Muscle of back (tissue), 13 donors: ENCODE results near the gene OR2A2. TPM values are rescaled to one million over a fixed set of nuclear protein-coding genes. Genes with fewer than 3 reads are reported as not detected.
"Not testable (repeated sequence)": the region's sequence is repeated elsewhere in the genome, so short reads cannot be mapped to it uniquely, and the experiment has no call there.

Source experiments
- DNase-seq, 3 donors: peaks; one replicate each; pipeline versions ENCODE4 v3.0.0 to v3.0.0-alpha.2; 2013
- long read RNA-seq, 9 donors: transcript quantifications; one replicate each; lab custom pipeline, GENCODE V29; 2026
- polyA plus RNA-seq, 10 donors: library from polyadenylated mRNA; unstranded; fragments of 120-200 nt; gene quantifications; one replicate each; pipeline ENCODE4 v1.2.1, GENCODE V29; 2013; ENCODE audit not compliant: insufficient read length in 10 of 10

Gene OR2A2
- not detected for polyA plus RNA-seq
- long read RNA-seq, donor 1: 0 reads
- long read RNA-seq, donor 2: 0 reads
- long read RNA-seq, donor 3: 0 reads
- long read RNA-seq, donor 4: 0 reads
- long read RNA-seq, donor 5: 0 reads
- long read RNA-seq, donor 6: 0 reads
- long read RNA-seq, donor 7: 0 reads
- long read RNA-seq, donor 8: 0 reads
- long read RNA-seq, donor 9: 0 reads

GRCh38 chr7:144109283-144109682, at the start of gene OR2A2:
Gene OR2A2 (plus strand): TSS chr7:144109583. CDS start chr7:144109583, 0 bp downstream.
- no peak for DNase-seq

- no peak for DNase-seq
These were observed 45.7 kb upstream of the OR2A2 start for GRCh38 chr7:144063710-144064109.

GRCh38 chr7:144069511-144069910, 39.9 kb upstream of the OR2A2 start, which contains the start of gene OR2A25:
Gene OR2A25 (plus strand): TSS chr7:144069811. CDS start chr7:144074220, 4,409 bp downstream.
- DNase-seq: no peak

GRCh38 chr7:144069953-144070352, 39.4 kb upstream of the OR2A2 start:
- no peak for DNase-seq

DNA sequence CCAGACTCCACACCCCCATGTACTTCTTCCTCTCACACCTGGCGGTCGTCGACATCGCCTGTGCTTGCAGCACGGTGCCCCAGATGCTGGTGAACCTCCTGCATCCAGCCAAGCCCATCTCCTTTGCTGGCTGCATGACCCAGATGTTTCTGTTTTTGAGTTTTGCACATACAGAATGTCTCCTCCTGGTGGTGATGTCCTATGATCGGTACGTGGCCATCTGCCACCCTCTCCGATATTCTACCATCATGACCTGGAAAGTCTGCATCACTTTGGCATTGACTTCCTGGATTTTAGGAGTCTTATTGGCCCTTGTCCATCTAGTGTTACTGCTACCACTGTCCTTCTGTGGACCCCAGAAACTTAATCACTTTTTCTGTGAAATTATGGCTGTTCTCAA, 35.0 kb upstream of the OR2A2 start:
- DNase-seq: no peak

DNA sequence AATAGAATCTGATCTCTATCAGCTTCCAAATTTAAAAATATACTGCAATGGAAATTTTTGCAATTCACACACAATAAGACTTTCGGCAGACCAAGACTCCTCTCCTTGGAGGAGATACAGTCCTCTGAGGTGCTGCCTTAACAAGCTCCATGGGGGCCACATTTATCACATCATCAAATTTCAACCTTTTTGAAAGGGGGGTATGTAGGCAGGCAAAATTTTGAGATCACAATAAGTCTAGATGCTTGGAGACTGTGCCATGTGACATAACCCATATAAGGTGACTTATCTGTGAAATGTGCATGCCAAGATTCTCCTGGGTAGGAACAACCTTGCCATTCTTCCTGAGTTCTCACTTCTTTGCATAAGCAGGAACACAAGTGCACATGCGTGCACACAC, 23.4 kb upstream of the OR2A2 start, which contains the start of gene OR2A12:
Gene OR2A12, plus strand, starts transcription at position 301 of the 400 bp plus-strand sequence. CDS start 8,830 bp downstream, outside the sequence.
- no peak for DNase-seq

GRCh38 chr7:144086730-144087129, 22.7 kb upstream of the OR2A2 start:
- no peak for DNase-seq

- no peak for DNase-seq
These were observed 22.2 kb upstream of the OR2A2 start for GRCh38 chr7:144087230-144087629.

DNA sequence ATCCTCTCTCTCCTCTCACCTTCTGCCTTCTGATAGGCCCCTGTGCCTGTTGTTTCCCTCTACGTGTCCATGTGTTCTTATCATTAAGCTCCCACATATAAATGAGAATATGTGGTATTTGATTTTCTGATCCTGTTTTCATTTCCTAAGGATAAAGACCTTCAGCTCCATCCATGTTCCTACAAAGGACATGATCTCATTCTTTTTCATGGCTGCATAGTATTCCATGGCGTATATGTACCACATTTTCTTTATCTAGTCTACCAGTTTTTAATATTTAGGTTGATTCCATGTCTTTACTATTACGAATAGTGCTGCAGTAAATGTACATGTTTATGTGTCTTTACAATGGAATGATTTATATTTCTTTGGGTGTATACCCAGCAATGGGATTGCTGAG, 18.7 kb upstream of the OR2A2 start:
- DNase-seq: no peak

DNA sequence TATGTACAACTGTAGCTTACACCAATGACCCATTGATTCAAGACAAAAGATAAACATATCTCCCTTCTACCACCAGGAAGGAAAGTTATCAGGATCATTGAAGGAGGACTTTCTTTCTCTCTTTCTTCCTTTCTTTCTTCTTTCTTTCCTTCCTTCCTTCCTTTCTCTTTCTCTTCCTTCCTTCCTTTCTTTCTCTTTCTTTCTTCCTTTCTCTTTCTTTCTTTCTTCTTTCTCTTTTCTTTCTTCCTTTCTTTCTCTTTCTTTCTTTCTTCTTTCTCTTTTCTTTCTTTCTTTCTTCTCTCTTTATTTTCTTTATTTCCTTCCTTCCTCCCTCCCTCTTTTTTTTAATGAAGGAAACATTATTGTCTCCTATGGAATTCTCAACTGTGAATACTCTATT, 10.6 kb upstream of the OR2A2 start:
- DNase-seq: no peak

GRCh38 chr7:144100607-144101006, 8.8 kb upstream of the OR2A2 start:
- no peak for DNase-seq

GRCh38 chr7:144102041-144102440, 7.3 kb upstream of the OR2A2 start:
- DNase-seq: no peak

GRCh38 chr7:144105211-144105610, 4.2 kb upstream of the OR2A2 start:
- DNase-seq: no peak

- DNase-seq: no peak
These were observed 889 bp downstream of the OR2A2 start for GRCh38 chr7:144110272-144110671.

- no peak for DNase-seq
These were observed 4.3 kb downstream of the OR2A2 start for GRCh38 chr7:144113651-144114050.

GRCh38 chr7:144118341-144118740, 9.0 kb downstream of the OR2A2 start:
- DNase-seq: no peak

DNA sequence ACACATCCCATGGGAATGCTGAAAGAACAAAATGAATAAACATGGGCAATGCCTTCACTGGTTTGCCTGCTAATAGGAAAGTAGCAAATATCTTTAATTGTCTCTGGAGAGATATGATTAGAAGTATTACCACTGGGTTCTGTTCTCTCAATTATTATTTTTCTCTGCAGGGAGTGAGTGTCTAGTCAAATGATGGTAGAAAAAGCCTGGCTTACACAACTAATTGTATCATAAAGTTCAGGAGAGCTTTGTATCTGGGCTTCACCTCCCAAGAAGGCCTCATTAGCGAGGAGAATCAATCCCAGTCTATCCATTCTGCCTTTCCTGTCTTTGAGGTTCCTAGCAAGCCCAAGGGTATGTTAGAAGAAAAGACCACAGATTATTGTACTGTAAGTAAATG, 13.5 kb downstream of the OR2A2 start, which contains the start of gene OR2A14:
Gene OR2A14, plus strand, starts transcription at position 301 of the 400 bp plus-strand sequence. CDS start 5,937 bp downstream, outside the sequence.
- DNase-seq: no peak

- DNase-seq: peak; percentile 55 to 82 (median 76)
These were observed 18.4 kb downstream of the OR2A2 start for GRCh38 chr7:144127714-144128334.

- DNase-seq: not testable (repeated sequence)
These were observed 20.2 kb downstream of the OR2A2 start for GRCh38 chr7:144129601-144130000.

GRCh38 chr7:144130730-144131129, 21.3 kb downstream of the OR2A2 start:
- no peak for DNase-seq

GRCh38 chr7:144132262-144132661, 22.9 kb downstream of the OR2A2 start:
- DNase-seq: no peak

GRCh38 chr7:144133307-144133706, 23.9 kb downstream of the OR2A2 start:
- no peak for DNase-seq

GRCh38 chr7:144134116-144134515, 24.7 kb downstream of the OR2A2 start:
- DNase-seq: no peak
